Stimulated activated naive B cell treated with anti-CD40 and anti-IgM and Interleukin-4, amounts not matched to agents 10 μg/mL and 1 μg/mL and 100 μg/mL, for 72 hours (primary cell): Measurements from ENCODE around the gene ZFP92.
A peak's percentile ranks its signal among the peaks of the same experiment; 100 is the strongest.

Source experiments
- ATAC-seq, 2 donors: fragments of 150-1000 bp; cut with Tn5 transposase; replicated peaks; 2 replicates each; pipeline ENCODE4 v1.10.0; 2021; ENCODE audit warnings: moderate library complexity in 1 of 2
- DNase-seq: peaks from one replicate; pipeline ENCODE4 v3.0.0; 2021
- H3K27ac Mint-ChIP-seq: one replicate; pipeline ENCODE4 v1.8.0; 2022; ENCODE audit warnings: mild to moderate bottlenecking, mixed read lengths
- H3K27me3 Mint-ChIP-seq, 2 donors: one replicate each; pipeline ENCODE4 v1.8.0; 2022; ENCODE audit warnings: mixed read lengths in 2 of 2
- H3K36me3 Mint-ChIP-seq, 2 donors: one replicate each; pipeline ENCODE4 v1.8.0; 2022; ENCODE audit warnings: mixed read lengths in 2 of 2, mild to moderate bottlenecking in 1 of 2
- H3K4me1 Mint-ChIP-seq, 2 donors: one replicate each; pipeline ENCODE4 v1.8.0; 2022; ENCODE audit warnings: mixed read lengths in 2 of 2, mild to moderate bottlenecking in 1 of 2
- H3K4me3 Mint-ChIP-seq, 2 donors: one replicate each; pipeline ENCODE4 v1.8.0; 2022; ENCODE audit warnings: mild to moderate bottlenecking in 2 of 2, mixed read lengths in 2 of 2, moderate library complexity in 1 of 2
- H3K9me3 Mint-ChIP-seq, 2 donors: one replicate each; pipeline ENCODE4 v1.8.0; 2022; ENCODE audit warnings: mixed read lengths in 2 of 2, mild to moderate bottlenecking in 1 of 2

Gene ZFP92

GRCh38 chrX:153411255-153411987 is at the start of gene ZFP92:
TSS of gene ZFP92 (plus strand) at chrX:153411472. CDS start at chrX:153418323, 6,851 bp downstream.
- Mint-ChIP-seq H3K36me3 (peaks cover 0 to 1% of the 10 kb centered on the region in 2 donors), H3K27ac (no peak within 1 kb of the TSS), H3K9me3 (no peaks in the 10 kb centered on the region), H3K4me1 (peaks cover 10 to 12% of the 10 kb centered on the region in 2 donors), H3K27me3 (peaks cover 11 to 26% of the 10 kb centered on the region in 2 donors), H3K4me3 (peak within 1 kb of the TSS; percentile 62 to 76)
- DNase-seq (peak; percentile 19), ATAC-seq (peak; percentile 80 to 84)

- Mint-ChIP-seq H3K4me3 (no peak overlapping the region), H3K4me1 (no peaks in the 10 kb centered on the region), H3K27ac (no peak overlapping the region), H3K9me3 (peaks cover 2 to 8% of the 10 kb centered on the region in 2 donors), H3K36me3 (peaks cover 0 to 16% of the 10 kb centered on the region in 2 donors), H3K27me3 (no peaks in the 10 kb centered on the region)
- ATAC-seq, result no peak
- no peak for DNase-seq
Observed at GRCh38 chrX:153361781-153362397, 49.4 kb upstream of the ZFP92 start.

GRCh38 chrX:153365670-153366069 is 45.6 kb upstream of the ZFP92 start:
- no peaks in the 10 kb centered on the region for H3K4me1 Mint-ChIP-seq

GRCh38 chrX:153366119-153366518 is 45.2 kb upstream of the ZFP92 start:
- H3K27me3 Mint-ChIP-seq, result no peaks in the 10 kb centered on the region
- H3K4me1 Mint-ChIP-seq, result no peaks in the 10 kb centered on the region
- ATAC-seq (no peak), DNase-seq (no peak)
- H3K36me3 Mint-ChIP-seq, result no peaks in the 10 kb centered on the region
- no peak overlapping the region for H3K4me3 Mint-ChIP-seq
- H3K9me3 Mint-ChIP-seq, result no peaks in the 10 kb centered on the region
- no peak overlapping the region for H3K27ac Mint-ChIP-seq

More at GRCh38 chrX:153365670-153366069, 45.6 kb upstream of the ZFP92 start:
- Mint-ChIP-seq H3K27me3 (no peaks in the 10 kb centered on the region), H3K36me3 (no peaks in the 10 kb centered on the region), H3K27ac (no peak overlapping the region), H3K9me3 (no peaks in the 10 kb centered on the region), H3K4me3 (no peak overlapping the region)
- DNase-seq, result no peak
- ATAC-seq, result no peak

GRCh38 chrX:153366878-153367538 is 44.3 kb upstream of the ZFP92 start:
- Mint-ChIP-seq H3K4me1 (no peaks in the 10 kb centered on the region), H3K27me3 (no peaks in the 10 kb centered on the region), H3K4me3 (no peak overlapping the region), H3K36me3 (no peaks in the 10 kb centered on the region), H3K9me3 (no peaks in the 10 kb centered on the region), H3K27ac (no peak overlapping the region)
- no peak for ATAC-seq
- no peak for DNase-seq

GRCh38 chrX:153370293-153371055 is 40.8 kb upstream of the ZFP92 start:
- H3K27ac Mint-ChIP-seq, result no peak overlapping the region
- no peak for ATAC-seq
- no peaks in the 10 kb centered on the region for H3K36me3 Mint-ChIP-seq
- H3K4me3 Mint-ChIP-seq, result no peak overlapping the region
- peaks cover 5 to 7% of the 10 kb centered on the region in 2 donors for H3K27me3 Mint-ChIP-seq
- no peaks in the 10 kb centered on the region for H3K9me3 Mint-ChIP-seq
- no peak for DNase-seq
- no peaks in the 10 kb centered on the region for H3K4me1 Mint-ChIP-seq

GRCh38 chrX:153371256-153371655 is 40.0 kb upstream of the ZFP92 start:
- Mint-ChIP-seq H3K27me3 (peaks cover 5 to 7% of the 10 kb centered on the region in 2 donors), H3K4me3 (no peak overlapping the region), H3K9me3 (no peaks in the 10 kb centered on the region), H3K36me3 (no peaks in the 10 kb centered on the region), H3K27ac (no peak overlapping the region), H3K4me1 (no peaks in the 10 kb centered on the region)
- ATAC-seq (no peak), DNase-seq (no peak)

GRCh38 chrX:153372949-153373348 is 38.3 kb upstream of the ZFP92 start:
- Mint-ChIP-seq H3K27me3 (peaks cover 5 to 7% of the 10 kb centered on the region in 2 donors), H3K27ac (no peak overlapping the region), H3K36me3 (no peaks in the 10 kb centered on the region), H3K4me1 (no peaks in the 10 kb centered on the region), H3K9me3 (no peaks in the 10 kb centered on the region), H3K4me3 (no peak overlapping the region)
- ATAC-seq (no peak), DNase-seq (no peak)

- Mint-ChIP-seq H3K36me3 (no peaks in the 10 kb centered on the region), H3K27me3 (peaks cover 5 to 7% of the 10 kb centered on the region in 2 donors), H3K4me1 (no peaks in the 10 kb centered on the region), H3K9me3 (no peaks in the 10 kb centered on the region), H3K27ac (no peak overlapping the region), H3K4me3 (no peak overlapping the region)
- DNase-seq (no peak), ATAC-seq (no peak)
Observed at GRCh38 chrX:153374426-153374825, 36.8 kb upstream of the ZFP92 start.

GRCh38 chrX:153375571-153375970 is 35.7 kb upstream of the ZFP92 start:
- ATAC-seq, result no peak
- no peaks in the 10 kb centered on the region for H3K36me3 Mint-ChIP-seq
- no peak for DNase-seq
- H3K27ac Mint-ChIP-seq, result no peak overlapping the region
- H3K4me1 Mint-ChIP-seq, result no peaks in the 10 kb centered on the region
- H3K4me3 Mint-ChIP-seq, result no peak overlapping the region
- H3K27me3 Mint-ChIP-seq, result peaks cover 5 to 7% of the 10 kb centered on the region in 2 donors
- H3K9me3 Mint-ChIP-seq, result no peaks in the 10 kb centered on the region

GRCh38 chrX:153377727-153378126 is 33.5 kb upstream of the ZFP92 start:
- Mint-ChIP-seq H3K4me3 (no peak overlapping the region), H3K27ac (no peak overlapping the region), H3K4me1 (no peaks in the 10 kb centered on the region), H3K27me3 (peaks cover 3 to 7% of the 10 kb centered on the region in 2 donors), H3K36me3 (no peaks in the 10 kb centered on the region), H3K9me3 (no peaks in the 10 kb centered on the region)
- DNase-seq (no peak), ATAC-seq (no peak)

- no peaks in the 10 kb centered on the region for H3K9me3 Mint-ChIP-seq
- ATAC-seq (no peak), DNase-seq (no peak)
- H3K27me3 Mint-ChIP-seq, result peaks cover 0 to 7% of the 10 kb centered on the region in 2 donors
- no peaks in the 10 kb centered on the region for H3K36me3 Mint-ChIP-seq
- no peak overlapping the region for H3K27ac Mint-ChIP-seq
- H3K4me3 Mint-ChIP-seq, result no peak overlapping the region
- H3K4me1 Mint-ChIP-seq, result no peaks in the 10 kb centered on the region
Observed at GRCh38 chrX:153378607-153379006, 32.7 kb upstream of the ZFP92 start.

GRCh38 chrX:153379508-153379907 is 31.8 kb upstream of the ZFP92 start:
- DNase-seq, result no peak
- no peaks in the 10 kb centered on the region for H3K36me3 Mint-ChIP-seq
- H3K4me1 Mint-ChIP-seq, result no peaks in the 10 kb centered on the region
- H3K4me3 Mint-ChIP-seq, result no peak overlapping the region
- peaks cover 0 to 3% of the 10 kb centered on the region in 2 donors for H3K27me3 Mint-ChIP-seq
- ATAC-seq, result no peak
- no peaks in the 10 kb centered on the region for H3K9me3 Mint-ChIP-seq
- no peak overlapping the region for H3K27ac Mint-ChIP-seq

- DNase-seq, result no peak
- H3K9me3 Mint-ChIP-seq, result no peaks in the 10 kb centered on the region
- no peaks in the 10 kb centered on the region for H3K27me3 Mint-ChIP-seq
- no peak overlapping the region for H3K4me3 Mint-ChIP-seq
- no peak overlapping the region for H3K27ac Mint-ChIP-seq
- H3K4me1 Mint-ChIP-seq, result no peaks in the 10 kb centered on the region
- H3K36me3 Mint-ChIP-seq, result no peaks in the 10 kb centered on the region
- no peak for ATAC-seq
Observed at GRCh38 chrX:153379971-153380581, 31.2 kb upstream of the ZFP92 start.
